Stimulated activated CD4-positive, alpha-beta T cell treated with anti-CD3 and anti-CD28 coated beads, Interleukin-1b, Interleukin-23, amount 100 ng/mL, for 4 hours (primary cell): Measurements from ENCODE around the gene MREG.

Source experiments
- DNase-seq, 2 donors: peaks; one replicate each; pipeline ENCODE4 v3.0.0-alpha.2; 2020; ENCODE audit warnings: low read depth in 2 of 2

Gene MREG

GRCh38 chr2:215895330-215895729 is 118.0 kb downstream of the MREG start:
- DNase-seq: no peak
